Fibroblast of lung (primary cell): ENCODE results near the gene AGT.

Source experiments
- EZH2 ChIP-seq: IDR thresholded peaks from 2 replicates; pipeline ENCODE4 v1.5.1; 2012; ENCODE audit warnings: low read length, control low read depth, mild to moderate bottlenecking; ENCODE audit errors: missing control alignments
- TF ChIP-seq, protein P1 (sequence below), 2 donors: IDR thresholded peaks in 1 of 2; conservative IDR thresholded peaks in 1 of 2; 1 replicate in 1 of 2; 2 replicates in 1 of 2; pipeline ENCODE4 v1.5.1; 2011 to 2012; ENCODE audit warnings: low read length in 2 of 2, control low read depth in 1 of 2, inconsistent platforms in 1 of 2, low read depth in 1 of 2, mild to moderate bottlenecking in 1 of 2

DNA sequence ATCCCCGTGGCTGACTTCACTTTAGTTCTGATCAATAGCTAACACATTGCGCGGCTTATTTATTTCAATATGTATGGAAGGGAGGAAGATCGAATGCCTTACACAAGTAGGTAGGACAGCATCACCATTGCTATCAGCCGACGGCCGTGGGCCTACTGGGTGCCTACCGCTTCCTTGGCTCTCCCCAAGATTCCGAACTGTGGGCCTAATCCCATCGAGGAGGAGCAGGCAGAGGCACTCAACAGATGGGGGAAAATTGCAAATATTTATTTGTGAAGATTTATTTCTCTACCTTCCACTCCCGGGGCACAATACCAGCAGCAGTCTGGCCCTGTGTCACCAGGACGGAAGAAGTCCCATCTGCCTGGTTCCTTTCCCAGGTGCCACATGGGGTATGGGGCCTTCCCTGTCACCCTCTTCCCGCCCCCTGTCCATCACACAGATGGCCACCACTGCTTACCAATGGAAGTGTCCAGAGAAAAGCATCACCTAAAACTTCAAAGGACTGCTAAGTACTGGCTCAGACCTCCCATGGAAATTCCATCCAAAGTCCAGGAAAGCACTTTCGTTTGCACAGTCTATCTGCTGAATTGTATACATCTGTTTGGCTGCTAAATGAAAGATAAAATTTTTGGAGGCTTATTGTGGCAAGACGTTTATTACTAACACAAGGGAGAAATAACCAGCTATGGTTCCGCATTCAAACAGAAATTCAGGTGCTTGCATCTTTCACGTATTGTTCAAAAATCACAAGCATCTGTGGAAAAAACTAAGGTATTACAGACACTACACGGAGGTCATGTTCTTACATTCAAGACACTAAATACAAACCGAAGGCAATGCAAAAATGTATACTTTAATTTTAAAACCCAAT is 11.8 kb downstream of the AGT start:
- TF ChIP-seq, protein P1, sequence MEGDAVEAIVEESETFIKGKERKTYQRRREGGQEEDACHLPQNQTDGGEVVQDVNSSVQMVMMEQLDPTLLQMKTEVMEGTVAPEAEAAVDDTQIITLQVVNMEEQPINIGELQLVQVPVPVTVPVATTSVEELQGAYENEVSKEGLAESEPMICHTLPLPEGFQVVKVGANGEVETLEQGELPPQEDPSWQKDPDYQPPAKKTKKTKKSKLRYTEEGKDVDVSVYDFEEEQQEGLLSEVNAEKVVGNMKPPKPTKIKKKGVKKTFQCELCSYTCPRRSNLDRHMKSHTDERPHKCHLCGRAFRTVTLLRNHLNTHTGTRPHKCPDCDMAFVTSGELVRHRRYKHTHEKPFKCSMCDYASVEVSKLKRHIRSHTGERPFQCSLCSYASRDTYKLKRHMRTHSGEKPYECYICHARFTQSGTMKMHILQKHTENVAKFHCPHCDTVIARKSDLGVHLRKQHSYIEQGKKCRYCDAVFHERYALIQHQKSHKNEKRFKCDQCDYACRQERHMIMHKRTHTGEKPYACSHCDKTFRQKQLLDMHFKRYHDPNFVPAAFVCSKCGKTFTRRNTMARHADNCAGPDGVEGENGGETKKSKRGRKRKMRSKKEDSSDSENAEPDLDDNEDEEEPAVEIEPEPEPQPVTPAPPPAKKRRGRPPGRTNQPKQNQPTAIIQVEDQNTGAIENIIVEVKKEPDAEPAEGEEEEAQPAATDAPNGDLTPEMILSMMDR (conservative IDR thresholded peaks at IDR 0.05 in 1 of 2, IDR thresholded peaks at IDR 0.05 in 1 of 2; ENCODE audit: low read depth in 1 of 2, low read length in 2 of 2) = no peak
- no peak for TF ChIP-seq EZH2
